ENCODE measurements around the gene ANKRD53.

GRCh38 chr2:70965506-70965905 lies 12.9 kb upstream of the ANKRD53 start:
- TF ChIP-seq EZH2phosphoT487 (IDR thresholded peaks at IDR 0.05; ENCODE audit: borderline replicate concordance) (no peak), CTCF (conservative IDR thresholded peaks at IDR 0.05; ENCODE audit: low read length) (no peak)

All from Loucy (cell line).